Activated T-cell treated with anti-CD3 and anti-CD28 coated beads, Interleukin-2, amount 50 U/mL, for 4 hours (primary cell): ENCODE data around the gene FADS6. TPM values are rescaled to one million over a fixed set of nuclear protein-coding genes. Genes with fewer than 3 reads are reported as not detected.
"Not testable (repeated sequence)": the region's sequence is repeated elsewhere in the genome, so short reads cannot be mapped to it uniquely, and the experiment has no call there.

Experiments used
- ATAC-seq, 2 donors: fragments of 200-7000 bp; cut with Tn5 transposase; one replicate each; pipeline ENCODE4 v1.10.0; 2021
- DNase-seq: peaks from one replicate; pipeline ENCODE4 v3.0.0-alpha.2; 2020
- H3K27me3 Mint-ChIP-seq: one replicate; pipeline ENCODE4 v1.8.0; 2021; ENCODE audit warnings: low read depth, mixed read lengths
- H3K36me3 Mint-ChIP-seq: one replicate; pipeline ENCODE4 v1.8.0; 2022; ENCODE audit warnings: mixed read lengths; ENCODE audit not compliant: insufficient read depth
- H3K4me1 Mint-ChIP-seq: one replicate; pipeline ENCODE4 v1.8.0; 2021; ENCODE audit warnings: low read depth, mixed read lengths
- H3K4me3 Mint-ChIP-seq: one replicate; pipeline ENCODE4 v1.8.0; 2021; ENCODE audit warnings: mild to moderate bottlenecking, moderate library complexity, mixed read lengths
- H3K9me3 Mint-ChIP-seq: one replicate; pipeline ENCODE4 v1.8.0; 2021; ENCODE audit warnings: mixed read lengths
- total RNA-seq, 3 donors: library from RNA; stranded (reverse); gene quantifications; one replicate each; pipeline ENCODE4 v1.2.1, GENCODE V29; 2021

The FADS6 gene
- total RNA-seq, 3 donors from 2014 or later, result not detected

DNA sequence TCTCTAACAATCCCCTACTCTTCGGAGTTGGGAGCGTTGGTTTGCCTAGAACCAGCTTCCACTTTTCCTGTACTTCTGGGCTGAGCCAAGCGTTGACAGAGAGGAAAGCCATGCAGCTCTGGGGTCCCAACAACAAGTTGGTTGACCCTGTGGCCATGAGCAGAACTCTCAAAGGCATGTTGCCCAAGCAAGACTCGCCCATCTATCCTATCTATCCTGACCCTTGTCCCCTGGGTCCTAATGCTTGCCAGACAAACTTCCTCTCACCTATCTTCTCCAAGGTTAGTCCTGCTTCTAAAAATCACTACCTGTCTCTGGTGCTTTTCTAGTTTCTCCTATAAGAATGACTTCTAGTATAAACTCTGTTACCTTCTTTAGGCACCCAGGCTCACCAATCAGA is 15.7 kb upstream of the FADS6 start:
- not testable (repeated sequence) for H3K9me3 Mint-ChIP-seq, H3K4me1 Mint-ChIP-seq, DNase-seq, H3K4me3 Mint-ChIP-seq, H3K36me3 Mint-ChIP-seq, ATAC-seq, H3K27me3 Mint-ChIP-seq

GRCh38 chr17:74907012-74907411 is 13.6 kb upstream of the FADS6 start:
- Mint-ChIP-seq H3K4me1 (peaks cover 2% of the 10 kb centered on the region), H3K9me3 (no peaks in the 10 kb centered on the region), H3K27me3 (peaks cover 18% of the 10 kb centered on the region), H3K36me3 (no peaks in the 10 kb centered on the region), H3K4me3 (no peak overlapping the region)
- no peak for DNase-seq
- ATAC-seq, result no peak

DNA sequence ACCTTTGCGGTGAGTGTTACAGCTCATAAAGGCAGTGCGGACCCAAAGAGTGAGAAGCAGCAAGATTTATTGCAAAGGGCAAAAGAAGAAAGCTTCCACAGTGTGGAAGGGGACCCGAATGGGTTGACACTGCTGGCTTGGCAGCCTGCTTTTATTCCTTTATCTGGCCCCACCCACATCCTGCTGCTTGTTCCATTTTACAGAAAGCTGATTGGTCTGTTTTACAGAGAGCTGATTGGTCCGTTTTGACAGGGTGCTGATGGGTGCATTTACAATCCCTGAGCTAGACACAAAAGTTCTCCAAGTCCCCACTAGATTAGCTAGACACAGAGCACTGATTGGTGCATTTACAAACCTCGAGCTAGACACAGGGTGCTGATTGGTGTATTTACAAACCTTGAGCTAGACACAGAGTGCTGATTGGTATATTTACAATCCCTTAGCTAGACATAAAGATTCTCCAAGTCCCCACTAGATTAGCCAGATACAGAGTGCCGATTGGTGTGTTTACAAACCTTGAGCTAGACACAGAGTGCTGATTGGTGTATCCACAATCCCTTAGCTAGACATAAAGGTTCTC is 12.9 kb upstream of the FADS6 start:
- H3K36me3 Mint-ChIP-seq, H3K4me3 Mint-ChIP-seq, DNase-seq, H3K9me3 Mint-ChIP-seq, ATAC-seq, H3K4me1 Mint-ChIP-seq: not testable (repeated sequence)
- H3K27me3 Mint-ChIP-seq, result peaks cover 24% of the 10 kb centered on the region

GRCh38 chr17:74904687-74905409 is 11.4 kb upstream of the FADS6 start:
- no peak for DNase-seq
- Mint-ChIP-seq H3K9me3 (no peaks in the 10 kb centered on the region), H3K4me3 (no peak overlapping the region), H3K4me1 (peaks cover 2% of the 10 kb centered on the region), H3K27me3 (peaks cover 30% of the 10 kb centered on the region), H3K36me3 (no peaks in the 10 kb centered on the region)
- ATAC-seq, result peak in 1 of 2 donors; percentile 38

DNA sequence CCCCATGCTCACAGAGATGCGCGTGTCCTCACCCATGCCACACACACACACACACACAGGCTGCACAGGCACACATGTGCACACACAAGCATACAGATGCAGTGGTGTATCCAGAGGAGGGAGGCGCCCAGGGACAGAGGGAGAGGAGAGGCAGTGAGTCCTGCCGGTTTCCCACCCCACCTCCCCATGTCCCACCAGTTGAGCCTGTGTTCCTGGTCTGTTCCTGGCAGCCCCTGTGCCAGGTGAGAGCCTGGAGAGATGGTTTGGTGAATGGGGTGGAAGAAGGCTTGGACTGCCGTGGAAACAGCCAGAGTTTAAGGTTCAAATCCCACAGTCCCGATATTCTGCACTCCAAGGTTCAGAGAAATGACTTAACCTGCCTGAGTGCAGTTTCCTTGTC is 10.2 kb upstream of the FADS6 start:
- H3K9me3 Mint-ChIP-seq, result no peaks in the 10 kb centered on the region
- peaks cover 30% of the 10 kb centered on the region for H3K27me3 Mint-ChIP-seq
- H3K36me3 Mint-ChIP-seq, result no peaks in the 10 kb centered on the region
- no peak for ATAC-seq
- H3K4me1 Mint-ChIP-seq, result peaks cover 2% of the 10 kb centered on the region
- no peak overlapping the region for H3K4me3 Mint-ChIP-seq
- no peak for DNase-seq

- no peaks in the 10 kb centered on the region for H3K9me3 Mint-ChIP-seq
- peaks cover 2% of the 10 kb centered on the region for H3K4me1 Mint-ChIP-seq
- DNase-seq (no peak), ATAC-seq (no peak)
- no peak overlapping the region for H3K4me3 Mint-ChIP-seq
- H3K27me3 Mint-ChIP-seq, result peaks cover 30% of the 10 kb centered on the region
- H3K36me3 Mint-ChIP-seq, result no peaks in the 10 kb centered on the region
Observed at GRCh38 chr17:74903034-74903433, 9.6 kb upstream of the FADS6 start.

DNA sequence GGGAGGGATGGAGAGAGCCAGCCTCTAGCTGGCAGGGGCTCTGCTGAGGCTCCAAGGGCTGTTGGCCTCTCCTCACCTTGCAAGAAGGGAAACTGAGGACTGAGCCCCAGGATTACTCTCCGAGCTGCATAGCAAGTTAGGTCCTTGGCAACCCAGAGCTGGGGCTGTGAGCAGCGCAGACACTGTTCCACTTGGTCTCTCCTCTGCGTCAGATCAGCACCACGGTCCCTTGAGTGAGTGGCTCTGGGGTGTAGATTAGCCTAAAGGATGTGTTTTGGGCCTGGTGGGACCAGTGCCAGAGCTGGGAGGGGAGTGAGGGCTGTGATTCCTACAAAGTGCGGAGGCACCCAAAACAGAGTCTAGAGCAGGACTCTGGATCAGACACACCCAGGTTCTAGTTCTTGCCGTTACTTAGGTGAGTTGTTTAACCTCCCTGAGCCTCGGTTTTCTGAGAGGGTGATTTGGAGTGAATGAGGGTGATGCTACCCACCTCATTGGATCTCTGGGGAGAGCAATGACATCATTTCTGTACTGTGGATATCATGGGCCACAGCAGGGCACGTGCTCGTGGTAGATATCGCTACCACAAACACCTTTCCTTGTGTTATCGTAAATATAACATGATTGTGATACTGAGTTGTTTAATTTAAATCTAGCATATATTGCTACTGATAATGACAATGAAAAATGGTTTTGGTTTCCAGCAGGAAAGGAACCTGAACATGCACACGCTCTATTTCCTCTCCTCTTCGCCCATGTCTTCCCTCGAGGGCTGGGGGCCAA is 8.1 kb upstream of the FADS6 start:
- Mint-ChIP-seq H3K4me1 (peaks cover 2% of the 10 kb centered on the region), H3K9me3 (no peaks in the 10 kb centered on the region), H3K36me3 (no peaks in the 10 kb centered on the region), H3K27me3 (peaks cover 31% of the 10 kb centered on the region), H3K4me3 (no peak overlapping the region)
- ATAC-seq, result no peak
- DNase-seq, result no peak

DNA sequence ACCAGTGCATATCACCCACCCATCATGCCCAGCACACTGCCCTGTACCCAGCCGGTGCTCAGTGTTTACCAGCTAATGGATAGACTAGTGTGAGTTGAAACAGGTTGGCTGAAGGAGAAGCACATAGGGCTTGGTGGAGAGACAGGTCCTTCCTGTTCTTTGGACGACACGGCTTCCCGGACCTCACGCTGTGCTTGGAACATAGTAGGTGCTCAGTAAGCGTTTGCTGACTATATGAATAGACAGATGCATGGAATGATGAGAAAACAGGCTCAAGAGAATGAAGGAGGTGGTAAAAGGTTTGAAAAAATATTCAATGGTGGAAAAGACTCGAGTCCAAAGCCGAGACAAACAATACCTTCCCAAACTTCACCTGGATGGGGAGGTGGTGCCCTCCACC is 6.8 kb upstream of the FADS6 start:
- DNase-seq (no peak), ATAC-seq (no peak)
- no peak overlapping the region for H3K4me3 Mint-ChIP-seq
- H3K4me1 Mint-ChIP-seq, result no peaks in the 10 kb centered on the region
- peaks cover 42% of the 10 kb centered on the region for H3K27me3 Mint-ChIP-seq
- H3K9me3 Mint-ChIP-seq, result no peaks in the 10 kb centered on the region
- no peaks in the 10 kb centered on the region for H3K36me3 Mint-ChIP-seq

DNA sequence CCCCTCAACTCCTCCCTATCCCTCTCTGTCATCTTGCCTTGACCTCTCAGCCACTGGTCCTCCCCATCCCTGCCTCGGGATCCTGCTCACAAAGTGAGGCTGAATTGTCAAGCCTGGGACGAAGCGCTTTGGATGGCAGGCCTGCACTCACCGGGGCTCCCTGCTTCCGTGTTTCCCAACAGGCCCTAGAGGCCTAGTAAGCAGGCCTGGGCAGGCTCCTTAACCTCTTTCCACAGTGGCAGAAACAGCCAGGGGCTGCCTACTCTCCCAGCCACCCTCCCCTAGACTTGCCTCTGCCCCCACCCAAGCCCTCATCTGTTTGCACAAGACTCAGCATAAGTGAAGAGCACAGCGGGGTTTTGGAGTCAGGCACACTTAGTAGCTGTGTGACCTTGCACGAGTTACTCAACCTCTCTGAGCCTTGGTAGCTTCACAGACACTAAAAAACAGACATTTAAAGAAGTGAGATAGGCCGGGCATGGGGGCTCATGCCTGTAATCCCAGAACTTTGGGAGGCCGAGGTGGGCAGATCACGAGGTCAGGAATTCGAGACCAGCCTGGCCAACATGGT is 5.0 kb upstream of the FADS6 start:
- DNase-seq, result no peak
- Mint-ChIP-seq H3K4me3 (no peak overlapping the region), H3K27me3 (peaks cover 50% of the 10 kb centered on the region), H3K9me3 (no peaks in the 10 kb centered on the region), H3K4me1 (peaks cover 3% of the 10 kb centered on the region), H3K36me3 (no peaks in the 10 kb centered on the region)
- no peak for ATAC-seq

- H3K36me3 Mint-ChIP-seq, result no peaks in the 10 kb centered on the region
- no peaks in the 10 kb centered on the region for H3K9me3 Mint-ChIP-seq
- peaks cover 6% of the 10 kb centered on the region for H3K4me1 Mint-ChIP-seq
- peak overlapping the region; percentile 61 for H3K4me3 Mint-ChIP-seq
- H3K27me3 Mint-ChIP-seq, result peaks cover 46% of the 10 kb centered on the region
- peak in 1 of 2 donors; percentile 12 for ATAC-seq
- no peak for DNase-seq
Observed at GRCh38 chr17:74893936-74894671, 671 bp upstream of the FADS6 start.

DNA sequence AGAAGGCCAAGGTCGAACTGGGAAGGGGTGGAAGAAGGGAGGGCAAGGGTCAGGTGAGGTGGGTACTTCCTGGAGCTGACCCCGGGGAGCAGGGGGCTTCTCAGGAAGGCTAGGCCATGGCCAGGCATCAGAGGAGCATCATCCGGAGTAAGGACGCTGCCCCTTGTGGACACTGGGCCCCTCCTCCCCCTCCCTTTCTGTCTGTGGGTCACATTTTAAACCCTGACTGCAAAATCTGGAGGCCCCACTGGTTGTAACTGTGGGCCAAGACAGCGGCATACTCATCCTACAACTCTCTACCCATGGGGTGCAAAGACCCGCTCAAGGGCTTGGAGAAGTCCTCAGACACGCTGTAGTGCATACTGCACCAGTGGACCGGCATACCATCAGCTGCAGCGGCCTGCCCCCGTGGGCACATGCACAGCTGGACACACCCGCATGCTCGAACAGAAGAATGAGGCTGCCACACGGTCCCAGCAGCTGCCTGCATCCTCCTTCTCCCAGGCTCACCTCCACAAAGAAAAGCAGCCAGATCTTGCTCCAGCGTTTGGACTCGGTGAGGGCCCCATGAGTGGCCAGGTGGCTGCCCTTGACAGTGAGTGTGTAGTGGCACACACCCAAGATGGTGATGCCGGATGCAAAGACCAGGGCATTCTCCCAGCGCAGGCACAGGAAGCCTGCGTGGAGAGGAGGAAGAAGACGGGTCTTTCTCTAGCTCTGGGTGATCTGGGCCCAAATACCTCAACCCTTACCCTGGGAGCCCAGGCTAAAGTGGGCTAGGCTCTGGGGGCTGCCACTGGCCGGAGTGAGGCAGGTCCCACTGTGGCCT is 1.2 kb downstream of the FADS6 start:
- Mint-ChIP-seq H3K27me3 (peaks cover 48% of the 10 kb centered on the region), H3K9me3 (no peaks in the 10 kb centered on the region), H3K4me1 (peaks cover 6% of the 10 kb centered on the region), H3K36me3 (no peaks in the 10 kb centered on the region), H3K4me3 (no peak overlapping the region)
- no peak for DNase-seq
- ATAC-seq, result no peak

DNA sequence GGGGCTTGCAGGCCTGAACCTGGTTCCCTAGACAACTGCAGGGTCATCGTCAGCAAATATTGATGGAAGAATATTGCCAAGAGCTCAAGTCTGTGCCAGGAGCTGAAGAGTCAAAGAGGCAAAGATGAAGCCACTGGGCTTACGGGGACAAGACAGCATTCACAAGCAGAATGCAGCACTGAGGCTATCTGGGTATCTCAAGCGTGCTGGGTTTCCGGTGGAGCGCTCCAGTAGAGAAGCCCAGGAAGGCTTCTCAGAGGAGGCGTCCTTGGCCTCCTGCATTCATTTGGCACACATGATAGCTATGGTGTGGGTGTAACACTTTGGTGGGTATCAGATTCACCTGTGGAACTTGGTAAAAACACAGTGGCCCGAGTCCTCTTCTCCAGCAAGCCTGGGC is 2.9 kb downstream of the FADS6 start:
- no peak for DNase-seq
- no peaks in the 10 kb centered on the region for H3K36me3 Mint-ChIP-seq
- H3K9me3 Mint-ChIP-seq, result no peaks in the 10 kb centered on the region
- H3K4me1 Mint-ChIP-seq, result peaks cover 6% of the 10 kb centered on the region
- H3K4me3 Mint-ChIP-seq, result no peak overlapping the region
- ATAC-seq, result no peak
- H3K27me3 Mint-ChIP-seq, result peaks cover 45% of the 10 kb centered on the region

GRCh38 chr17:74888469-74888868 is 5.0 kb downstream of the FADS6 start:
- Mint-ChIP-seq H3K4me3 (no peak overlapping the region), H3K4me1 (peaks cover 2% of the 10 kb centered on the region), H3K36me3 (no peaks in the 10 kb centered on the region), H3K27me3 (peaks cover 34% of the 10 kb centered on the region), H3K9me3 (no peaks in the 10 kb centered on the region)
- ATAC-seq (no peak), DNase-seq (no peak)
